ENCODE data around the gene PCID2. TPM values are rescaled to one million over a fixed set of nuclear protein-coding genes. Genes with fewer than 3 reads are reported as not detected.

The PCID2 gene
- total RNA-seq, 1 donor from 2014 or later = 61.1 TPM

GRCh38 chr13:113207890-113208420 is 514 bp downstream of the PCID2 start:
- TF ChIP-seq, protein P1, sequence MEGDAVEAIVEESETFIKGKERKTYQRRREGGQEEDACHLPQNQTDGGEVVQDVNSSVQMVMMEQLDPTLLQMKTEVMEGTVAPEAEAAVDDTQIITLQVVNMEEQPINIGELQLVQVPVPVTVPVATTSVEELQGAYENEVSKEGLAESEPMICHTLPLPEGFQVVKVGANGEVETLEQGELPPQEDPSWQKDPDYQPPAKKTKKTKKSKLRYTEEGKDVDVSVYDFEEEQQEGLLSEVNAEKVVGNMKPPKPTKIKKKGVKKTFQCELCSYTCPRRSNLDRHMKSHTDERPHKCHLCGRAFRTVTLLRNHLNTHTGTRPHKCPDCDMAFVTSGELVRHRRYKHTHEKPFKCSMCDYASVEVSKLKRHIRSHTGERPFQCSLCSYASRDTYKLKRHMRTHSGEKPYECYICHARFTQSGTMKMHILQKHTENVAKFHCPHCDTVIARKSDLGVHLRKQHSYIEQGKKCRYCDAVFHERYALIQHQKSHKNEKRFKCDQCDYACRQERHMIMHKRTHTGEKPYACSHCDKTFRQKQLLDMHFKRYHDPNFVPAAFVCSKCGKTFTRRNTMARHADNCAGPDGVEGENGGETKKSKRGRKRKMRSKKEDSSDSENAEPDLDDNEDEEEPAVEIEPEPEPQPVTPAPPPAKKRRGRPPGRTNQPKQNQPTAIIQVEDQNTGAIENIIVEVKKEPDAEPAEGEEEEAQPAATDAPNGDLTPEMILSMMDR (IDR thresholded peaks at IDR 0.05; ENCODE audit: insufficient read depth, low read length, severe bottlenecking) = no peak
- DNase-seq (ENCODE audit: low read depth) (peak; percentile 31), FAIRE-seq (no peak)
- no peaks in the 10 kb centered on the region for H3K27me3 ChIP-seq (ENCODE audit: control insufficient read depth, insufficient read depth, low read length)
- H3K36me3 ChIP-seq (ENCODE audit: control insufficient read depth, insufficient read depth, low read length) = peaks cover 6% of the 10 kb centered on the region
- H3K4me3 ChIP-seq (ENCODE audit: low read depth, low read length) = peak overlapping the region; percentile 85

DNA sequence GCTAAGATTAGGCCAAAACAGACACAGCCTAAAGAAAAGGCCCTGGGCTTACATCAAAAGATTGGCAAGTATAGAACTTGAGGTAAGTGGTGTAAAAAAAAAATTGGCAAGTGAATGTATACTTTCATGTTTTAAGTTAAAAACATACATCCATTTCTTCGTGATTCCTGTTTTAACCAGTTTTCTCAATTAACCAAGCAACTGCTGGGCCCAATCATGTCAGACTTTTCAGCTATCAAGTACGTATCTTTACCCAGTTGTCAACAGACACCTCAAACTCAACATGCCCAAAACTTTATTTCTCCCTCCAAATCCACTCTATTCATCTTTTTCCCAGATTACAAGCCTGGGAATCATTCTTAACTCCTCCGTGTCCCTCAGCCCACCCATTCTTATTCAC is 1.0 kb downstream of the PCID2 start:
- DNase-seq (ENCODE audit: low read depth) = no peak
- TF ChIP-seq, protein P1 (IDR thresholded peaks at IDR 0.05; ENCODE audit: insufficient read depth, low read length, severe bottlenecking) = no peak
- FAIRE-seq = no peak
- Histone ChIP-seq H3K36me3 (ENCODE audit: control insufficient read depth, insufficient read depth, low read length) (peaks cover 6% of the 10 kb centered on the region), H3K27me3 (ENCODE audit: control insufficient read depth, insufficient read depth, low read length) (no peaks in the 10 kb centered on the region), H3K4me3 (ENCODE audit: low read depth, low read length) (peak overlapping the region; percentile 85)

DNA sequence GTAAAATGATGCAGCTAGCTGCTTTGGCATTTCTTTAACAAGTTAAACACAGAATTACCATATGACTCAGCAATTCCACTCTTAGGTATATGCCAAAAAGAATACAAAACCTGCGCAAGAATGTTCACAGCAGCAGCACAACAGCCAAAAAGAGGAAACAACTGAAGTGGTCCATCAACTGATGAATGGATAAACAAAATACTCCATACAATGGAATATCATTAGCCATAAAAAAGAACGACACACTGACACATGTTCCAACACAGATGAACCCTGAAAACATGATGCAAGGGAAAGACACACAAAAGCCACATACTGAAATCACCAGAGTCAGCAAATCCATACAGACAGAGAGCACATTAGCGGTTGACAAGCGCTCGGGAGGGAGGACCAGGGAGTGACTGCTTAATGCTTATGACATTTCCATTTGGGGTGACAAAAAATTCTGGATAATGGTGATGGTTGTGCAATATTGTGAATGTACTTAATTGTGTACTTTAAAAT is 3.0 kb downstream of the PCID2 start:
- FAIRE-seq = no peak
- DNase-seq (ENCODE audit: low read depth) = peak; percentile 22
- Histone ChIP-seq H3K27me3 (ENCODE audit: control insufficient read depth, insufficient read depth, low read length) (no peaks in the 10 kb centered on the region), H3K36me3 (ENCODE audit: control insufficient read depth, insufficient read depth, low read length) (peaks cover 5% of the 10 kb centered on the region), H3K4me3 (ENCODE audit: low read depth, low read length) (no peak overlapping the region)
- TF ChIP-seq, protein P1 (IDR thresholded peaks at IDR 0.05; ENCODE audit: insufficient read depth, low read length, severe bottlenecking) = no peak

GRCh38 chr13:113204378-113204734 is 4.1 kb downstream of the PCID2 start:
- FAIRE-seq = no peak

GRCh38 chr13:113203507-113204377 is 4.7 kb downstream of the PCID2 start:
- DNase-seq (ENCODE audit: low read depth) (no peak), FAIRE-seq (no peak)
- TF ChIP-seq, protein P1 (IDR thresholded peaks at IDR 0.05; ENCODE audit: insufficient read depth, low read length, severe bottlenecking) = no peak
- Histone ChIP-seq H3K27me3 (ENCODE audit: control insufficient read depth, insufficient read depth, low read length) (no peaks in the 10 kb centered on the region), H3K4me3 (ENCODE audit: low read depth, low read length) (no peak overlapping the region), H3K36me3 (ENCODE audit: control insufficient read depth, insufficient read depth, low read length) (peaks cover 5% of the 10 kb centered on the region)

More at GRCh38 chr13:113204378-113204734, 4.1 kb downstream of the PCID2 start:
- DNase-seq (ENCODE audit: low read depth) = no peak
- TF ChIP-seq, protein P1 (IDR thresholded peaks at IDR 0.05; ENCODE audit: insufficient read depth, low read length, severe bottlenecking) = no peak
- Histone ChIP-seq H3K4me3 (ENCODE audit: low read depth, low read length) (no peak overlapping the region), H3K36me3 (ENCODE audit: control insufficient read depth, insufficient read depth, low read length) (peaks cover 5% of the 10 kb centered on the region), H3K27me3 (ENCODE audit: control insufficient read depth, insufficient read depth, low read length) (no peaks in the 10 kb centered on the region)

All from bronchial epithelial cell (primary cell).